MM.1S (cell line): ENCODE measurements around the gene TMEM40.

ENCODE experiments used
- DNase-seq: peaks from one replicate; pipeline ENCODE4 v3.0.0-alpha.2; 2015
- H2AFZ ChIP-seq: fragments of 300-600 bp; sonication (generic); 2 replicates; pipeline ENCODE4 v1.6.0; 2016; ENCODE audit warnings: antibody characterized with exemption, low read length
- H3F3A ChIP-seq: fragments of 300-600 bp; sonication (generic); 2 replicates; pipeline ENCODE4 v1.6.1; 2016; ENCODE audit warnings: mild to moderate bottlenecking, antibody characterized with exemption, low read length, moderate library complexity, mixed read lengths; ENCODE audit not compliant: insufficient read depth
- H3K27ac ChIP-seq: fragments of 300-600 bp; sonication (generic); 2 replicates; pipeline ENCODE4 v1.5.1; 2016; ENCODE audit warnings: mild to moderate bottlenecking, low read length
- H3K27me3 ChIP-seq: fragments of 300-600 bp; sonication (generic); replicated peaks from 2 replicates; pipeline ENCODE4 v1.6.0; 2016; ENCODE audit warnings: low read length; ENCODE audit not compliant: insufficient read depth
- H3K36me3 ChIP-seq: fragments of 300-600 bp; sonication (generic); replicated peaks from 2 replicates; pipeline ENCODE4 v1.6.1; 2016; ENCODE audit warnings: mild to moderate bottlenecking, low read length, mixed read lengths; ENCODE audit not compliant: insufficient read depth
- H3K4me1 ChIP-seq: fragments of 300-600 bp; sonication (generic); 2 replicates; pipeline ENCODE4 v1.6.1; 2016; ENCODE audit warnings: low read length, mixed read lengths
- H3K4me2 ChIP-seq: fragments of 300-600 bp; sonication (generic); 2 replicates; pipeline ENCODE4 v1.6.0; 2016; ENCODE audit warnings: low read depth, low read length
- H3K4me3 ChIP-seq: fragments of 300-600 bp; sonication (generic); 2 replicates; pipeline ENCODE4 v1.5.1; 2016; ENCODE audit warnings: low read length, mixed read lengths
- H3K79me2 ChIP-seq: fragments of 300-600 bp; sonication (generic); 2 replicates; pipeline ENCODE4 v1.6.1; 2016; ENCODE audit warnings: mixed run types, low read length, mixed read lengths
- H3K9ac ChIP-seq: fragments of 300-600 bp; sonication (generic); 2 replicates; pipeline ENCODE4 v1.6.1; 2016; ENCODE audit warnings: low read length, mixed read lengths
- H3K9me2 ChIP-seq: fragments of 300-600 bp; sonication (generic); replicated peaks from 2 replicates; pipeline ENCODE4 v1.6.1; 2016; ENCODE audit warnings: mild to moderate bottlenecking, low read length, mixed read lengths; ENCODE audit not compliant: insufficient read depth
- H3K9me3 ChIP-seq: fragments of 300-600 bp; sonication (generic); replicated peaks from 2 replicates; pipeline ENCODE4 v1.6.1; 2016; ENCODE audit warnings: mild to moderate bottlenecking, low read length, mixed read lengths; ENCODE audit not compliant: insufficient read depth
- H4K20me1 ChIP-seq: fragments of 300-600 bp; sonication (generic); 2 replicates; pipeline ENCODE4 v1.6.1; 2016; ENCODE audit warnings: mild to moderate bottlenecking, low read length, moderate library complexity, mixed read lengths; ENCODE audit not compliant: insufficient read depth
- CTCF ChIP-seq: fragments of 300-600 bp; sonication (generic); IDR thresholded peaks from 2 replicates; pipeline ENCODE4 v1.5.1; 2016; ENCODE audit warnings: antibody characterized with exemption, low read length, mixed read lengths
- EZH2 ChIP-seq: fragments of 300-600 bp; sonication (generic); optimal IDR thresholded peaks from 2 replicates; pipeline ENCODE3; 2017; ENCODE audit warnings: low read depth, mild to moderate bottlenecking, antibody characterized with exemption, low read length, mixed read lengths
- EZH2phosphoT487 ChIP-seq: fragments of 300-600 bp; sonication (generic); IDR thresholded peaks from 2 replicates; pipeline ENCODE4 v1.6.1; 2018; ENCODE audit warnings: antibody characterized with exemption, low read length

The TMEM40 gene

DNA sequence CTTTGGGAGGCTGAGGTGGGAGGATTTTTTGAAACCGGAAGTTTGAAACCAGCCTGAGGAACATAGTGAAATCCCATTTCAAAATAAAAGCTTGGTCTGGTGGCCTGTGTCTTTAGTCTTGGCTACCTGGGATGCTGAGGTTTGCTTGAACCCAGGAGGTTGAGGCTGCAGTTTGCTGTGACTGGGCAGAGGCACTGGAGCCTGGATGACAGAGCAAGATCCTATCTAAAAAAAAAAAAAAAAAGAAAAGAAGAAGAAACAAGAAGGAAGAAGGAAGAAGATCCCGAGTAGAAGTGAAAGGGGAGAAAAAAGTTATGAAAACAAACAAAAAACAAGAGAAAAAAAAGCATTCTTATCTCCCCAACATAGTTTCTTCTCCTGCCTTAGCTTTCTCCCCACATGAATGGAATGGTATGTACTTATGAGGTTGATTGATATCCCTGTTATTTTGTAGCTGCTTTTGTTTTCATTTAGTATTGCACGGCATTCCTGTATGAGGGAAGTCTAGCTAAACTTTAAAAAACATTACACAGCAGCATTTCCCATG lies 42.4 kb downstream of the TMEM40 start:
- H3K9me2 ChIP-seq = no peaks in the 10 kb centered on the region
- no peak overlapping the region; the same call in 1 of the 2 replicates for H3K27ac ChIP-seq
- H4K20me1 ChIP-seq = no peaks in the 10 kb centered on the region
- peak overlapping the region; percentile 78 for H2AFZ ChIP-seq
- TF ChIP-seq CTCF = no peak
- TF ChIP-seq EZH2 = no peak
- no peak for TF ChIP-seq EZH2phosphoT487
- no peaks in the 10 kb centered on the region for H3K36me3 ChIP-seq
- no peaks in the 10 kb centered on the region for H3K9me3 ChIP-seq
- H3K9ac ChIP-seq = no peak overlapping the region; the same call in 1 of the 2 replicates
- H3K27me3 ChIP-seq = no peaks in the 10 kb centered on the region
- H3K4me1 ChIP-seq = peaks cover 4% of the 10 kb centered on the region; the same call in 1 of the 2 replicates
- H3K4me3 ChIP-seq = peak overlapping the region; percentile 48
- H3K79me2 ChIP-seq = no peaks in the 10 kb centered on the region
- H3K4me2 ChIP-seq = peak overlapping the region; percentile 69; the same call in 1 of the 2 replicates
- peak; percentile 37 for DNase-seq
- H3F3A ChIP-seq = no peaks in the 10 kb centered on the region

DNA sequence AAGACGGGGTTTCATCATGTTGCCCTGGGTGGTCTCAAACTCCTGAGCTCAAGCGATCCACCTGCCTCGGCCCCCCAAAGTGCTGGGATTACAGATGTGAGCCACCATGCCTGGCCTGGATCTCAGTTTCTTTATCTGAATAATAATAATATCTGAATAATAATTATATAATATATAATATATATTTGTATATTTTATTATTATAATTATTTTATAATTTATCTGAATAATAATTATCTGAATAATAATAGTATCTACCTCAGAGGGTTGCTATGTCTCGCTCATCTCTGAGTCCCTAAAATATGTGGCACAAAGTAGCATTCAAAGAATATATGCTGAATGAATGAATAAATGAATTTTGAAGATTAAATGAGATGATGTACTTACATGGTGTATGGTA lies 44.8 kb downstream of the TMEM40 start:
- H3K27me3 ChIP-seq = no peaks in the 10 kb centered on the region
- no peak for DNase-seq
- no peak for TF ChIP-seq EZH2phosphoT487
- no peak overlapping the region for H3K27ac ChIP-seq
- H3K79me2 ChIP-seq = no peaks in the 10 kb centered on the region
- no peaks in the 10 kb centered on the region for H4K20me1 ChIP-seq
- H3K36me3 ChIP-seq = no peaks in the 10 kb centered on the region
- H3K9me2 ChIP-seq = no peaks in the 10 kb centered on the region
- no peaks in the 10 kb centered on the region for H3K4me1 ChIP-seq
- no peak overlapping the region for H3K4me2 ChIP-seq
- no peak overlapping the region for H3K9ac ChIP-seq
- H3K9me3 ChIP-seq = no peaks in the 10 kb centered on the region
- no peaks in the 10 kb centered on the region for H3F3A ChIP-seq
- H3K4me3 ChIP-seq = no peak overlapping the region
- no peak overlapping the region for H2AFZ ChIP-seq

- Histone ChIP-seq H3K4me3 (no peak overlapping the region), H3K9ac (no peak overlapping the region), H3F3A (no peaks in the 10 kb centered on the region), H3K9me3 (no peaks in the 10 kb centered on the region), H4K20me1 (no peaks in the 10 kb centered on the region), H3K36me3 (no peaks in the 10 kb centered on the region), H3K4me2 (no peak overlapping the region), H3K79me2 (no peaks in the 10 kb centered on the region), H2AFZ (no peak overlapping the region), H3K27me3 (no peaks in the 10 kb centered on the region), H3K27ac (no peak overlapping the region), H3K4me1 (no peaks in the 10 kb centered on the region), H3K9me2 (no peaks in the 10 kb centered on the region)
- TF ChIP-seq CTCF = no peak
- TF ChIP-seq EZH2phosphoT487 = no peak
- TF ChIP-seq EZH2 = no peak
- no peak for DNase-seq
These were observed 49.0 kb downstream of the TMEM40 start for GRCh38 chr3:12710062-12710461.

DNA sequence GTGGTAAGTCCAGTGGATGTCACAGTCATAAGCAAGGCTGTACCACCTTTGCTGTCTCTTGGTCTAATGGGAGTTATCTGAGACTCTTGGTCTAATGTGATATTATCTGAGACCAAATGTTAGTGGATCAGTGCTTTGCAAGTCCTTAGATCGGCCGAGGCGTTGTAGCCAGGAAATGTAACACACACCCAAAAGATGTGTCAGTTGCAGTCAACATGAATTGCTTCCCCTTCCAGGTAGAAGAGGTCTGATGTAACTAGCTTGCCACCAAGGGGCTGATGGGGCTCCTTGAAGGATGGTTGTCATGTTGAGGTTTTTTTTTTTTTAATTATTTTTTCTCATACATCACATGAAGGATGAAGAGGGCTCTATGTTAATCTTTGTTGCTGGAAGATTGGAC lies 49.7 kb downstream of the TMEM40 start:
- Histone ChIP-seq H3K27me3 (no peaks in the 10 kb centered on the region), H4K20me1 (no peaks in the 10 kb centered on the region), H3K27ac (no peak overlapping the region), H3K9me3 (no peaks in the 10 kb centered on the region), H3K9ac (no peak overlapping the region), H3K4me1 (no peaks in the 10 kb centered on the region), H3K36me3 (no peaks in the 10 kb centered on the region), H3K4me2 (no peak overlapping the region), H3F3A (no peaks in the 10 kb centered on the region), H3K4me3 (no peak overlapping the region), H3K79me2 (no peaks in the 10 kb centered on the region), H2AFZ (no peak overlapping the region), H3K9me2 (no peaks in the 10 kb centered on the region)
- DNase-seq = no peak
- TF ChIP-seq EZH2 = no peak
